CD8-positive, alpha-beta memory T cell (primary cell): ENCODE data around the gene LRRC8B. TPM values are rescaled to one million over a fixed set of nuclear protein-coding genes. Genes with fewer than 3 reads are reported as not detected.

Source experiments
- CTCF ChIA-PET: fragments of 350-600 bp; sonication (Branson Sonifier 250); formaldehyde crosslinking; loops from one replicate; lab custom pipeline; 2021; ENCODE audit warnings: antibody characterized with exemption; lab: Charles Lee
- POLR2A ChIA-PET: fragments of 350-600 bp; sonication (Branson Sonifier 250); formaldehyde crosslinking; loops from one replicate; lab custom pipeline; 2021; ENCODE audit warnings: antibody characterized with exemption; lab: Charles Lee
- DNase-seq, 5 donors: peaks; one replicate each; pipeline versions ENCODE4 v3.0.0 to v3.0.0-alpha.2; 2020 to 2022; ENCODE audit warnings: mixed read lengths in 1 of 5
- H3K27ac ChIP-seq: one replicate; pipeline ENCODE4 v1.7.0; 2013; ENCODE audit warnings: low read depth, mild to moderate bottlenecking, low read length, moderate library complexity
- H3K27me3 ChIP-seq: 2 replicates; pipeline ENCODE4 v1.7.0; 2013; ENCODE audit warnings: low read length, mild to moderate bottlenecking; ENCODE audit not compliant: insufficient read depth, poor library complexity, severe bottlenecking
- H3K36me3 ChIP-seq: 2 replicates; pipeline ENCODE4 v1.7.0; 2013; ENCODE audit warnings: mild to moderate bottlenecking, low read length, moderate library complexity; ENCODE audit not compliant: insufficient read depth
- H3K4me1 ChIP-seq: 2 replicates; pipeline ENCODE4 v1.7.0; 2013; ENCODE audit warnings: mild to moderate bottlenecking, low read length, moderate library complexity; ENCODE audit not compliant: insufficient read depth
- H3K4me3 ChIP-seq: 2 replicates; pipeline ENCODE4 v1.7.0; 2013; ENCODE audit warnings: mild to moderate bottlenecking, low read length
- H3K9me3 ChIP-seq: 2 replicates; pipeline ENCODE4 v1.7.0; 2013; ENCODE audit warnings: mild to moderate bottlenecking, low read length
- H3K27ac Mint-ChIP-seq, 8 donors: one replicate each; pipeline ENCODE4 v1.8.0; 2020 to 2021; ENCODE audit warnings: mixed read lengths in 8 of 8, mild to moderate bottlenecking in 6 of 8, inconsistent platforms in 3 of 8, moderate library complexity in 3 of 8
- H3K27me3 Mint-ChIP-seq, 2 donors: one replicate each; pipeline ENCODE4 v1.8.0; 2020 to 2021; ENCODE audit warnings: mixed read lengths in 2 of 2, mild to moderate bottlenecking in 1 of 2, moderate library complexity in 1 of 2
- H3K36me3 Mint-ChIP-seq, 3 donors: one replicate each; pipeline ENCODE4 v1.8.0; 2020 to 2021; ENCODE audit warnings: mixed read lengths in 3 of 3, inconsistent platforms in 1 of 3, mild to moderate bottlenecking in 1 of 3
- H3K4me1 Mint-ChIP-seq, 3 donors: one replicate each; pipeline ENCODE4 v1.8.0; 2020 to 2021; ENCODE audit warnings: mixed read lengths in 3 of 3, inconsistent platforms in 1 of 3, mild to moderate bottlenecking in 1 of 3
- H3K4me3 Mint-ChIP-seq, 7 donors: one replicate each; pipeline ENCODE4 v1.8.0; 2020 to 2021; ENCODE audit warnings: mixed read lengths in 7 of 7, mild to moderate bottlenecking in 6 of 7, moderate library complexity in 4 of 7, inconsistent platforms in 2 of 7
- H3K9me3 Mint-ChIP-seq, 5 donors: one replicate each; pipeline ENCODE4 v1.8.0; 2020 to 2022; ENCODE audit warnings: mixed read lengths in 5 of 5, mild to moderate bottlenecking in 3 of 5, moderate library complexity in 2 of 5, inconsistent platforms in 1 of 5
- polyA plus RNA-seq: library from polyadenylated mRNA; unstranded; fragments of 300-500 nt; fragmentation: Illumina TruSeq; gene quantifications from one replicate; pipeline ENCODE4 v1.2.3, GENCODE V29; 2021
- total RNA-seq, 2 experiments: library from RNA; stranded (reverse); gene quantifications; one replicate each; pipeline ENCODE4 v1.2.3, GENCODE V29; 2021

Gene LRRC8B
- total RNA-seq (10 to 100 TPM; 36.9 to 39.5 TPM), polyA plus RNA-seq (16.3 TPM)

GRCh38 chr1:89524369-89525168 is at the start of gene LRRC8B:
TSS of gene LRRC8B (plus strand) at chr1:89524829. CDS start at chr1:89582651, 57,822 bp downstream.
- no peaks in the 10 kb centered on the region for H3K9me3 ChIP-seq
- DNase-seq, result peak; percentile 80 to 91 (median 85)
- POLR2A ChIA-PET, result interaction anchor here (0.6 to 2.1 kb wide), 11 partner anchors 82 to 238 kb away, joined by 3 to 9 read pairs (median 3); partner anchors contain the start of gene LRRC8C
- CTCF ChIA-PET, result interaction anchor here (0.9 to 1.2 kb wide), 5 partner anchors 12 to 238 kb away, joined by 3 to 4 read pairs (median 3); partner anchors contain the start of gene LRRC8C
- peak within 1 kb of the TSS in 7 of 8 donors; percentile 91 to 98 (median 93) for H3K27ac Mint-ChIP-seq
- peak within 1 kb of the TSS; percentile 90 for H3K27ac ChIP-seq
- no peaks in the 10 kb centered on the region for H3K36me3 ChIP-seq
- H3K4me3 Mint-ChIP-seq, result peak within 1 kb of the TSS in 2 of 7 donors; percentile 86 to 93
- peak within 1 kb of the TSS; percentile 94 for H3K4me3 ChIP-seq
- no peaks in the 10 kb centered on the region for H3K9me3 Mint-ChIP-seq
- peaks cover 38% of the 10 kb centered on the region for H3K4me1 ChIP-seq
- H3K4me1 Mint-ChIP-seq, result peaks cover 12 to 16% (median 13%) of the 10 kb centered on the region in 3 donors
- H3K36me3 Mint-ChIP-seq, result peaks cover 0 to 12% (median 0%) of the 10 kb centered on the region in 3 donors
- H3K27me3 Mint-ChIP-seq, result no peaks in the 10 kb centered on the region
- H3K27me3 ChIP-seq, result no peaks in the 10 kb centered on the region

- peaks cover 4 to 18% (median 12%) of the 10 kb centered on the region in 5 donors for H3K9me3 Mint-ChIP-seq
- CTCF ChIA-PET, result interaction anchor here (1.1 to 1.3 kb wide), 3 partner anchors 8 to 491 kb away, joined by 3 to 4 read pairs (median 3); no protein-coding TSS in a partner anchor
Measured at GRCh38 chr1:89475269-89475668, 49.4 kb upstream of the LRRC8B start.

GRCh38 chr1:89476072-89476471 is 48.6 kb upstream of the LRRC8B start:
- H3K27me3 Mint-ChIP-seq, result peaks cover 0 to 3% of the 10 kb centered on the region in 2 donors
- peaks cover 4 to 22% (median 12%) of the 10 kb centered on the region in 5 donors for H3K9me3 Mint-ChIP-seq
- no peak overlapping the region for H3K4me3 Mint-ChIP-seq
- H3K4me3 ChIP-seq, result no peak overlapping the region
- no peaks in the 10 kb centered on the region for H3K9me3 ChIP-seq
- no peaks in the 10 kb centered on the region for H3K36me3 ChIP-seq
- H3K27ac Mint-ChIP-seq, result no peak overlapping the region
- H3K4me1 ChIP-seq, result no peaks in the 10 kb centered on the region
- H3K4me1 Mint-ChIP-seq, result peaks cover 0 to 9% (median 0%) of the 10 kb centered on the region in 3 donors
- H3K27me3 ChIP-seq, result no peaks in the 10 kb centered on the region
- H3K36me3 Mint-ChIP-seq, result peaks cover 1 to 35% (median 2%) of the 10 kb centered on the region in 3 donors
- H3K27ac ChIP-seq, result no peak overlapping the region
- no peak for DNase-seq
- ChIA-PET CTCF (no interaction called here), POLR2A (no interaction called here)

More at GRCh38 chr1:89475269-89475668, 49.4 kb upstream of the LRRC8B start:
- H3K27me3 Mint-ChIP-seq, result peaks cover 1 to 3% of the 10 kb centered on the region in 2 donors
- Histone ChIP-seq H3K4me1 (no peaks in the 10 kb centered on the region), H3K27me3 (no peaks in the 10 kb centered on the region), H3K27ac (no peak overlapping the region), H3K36me3 (no peaks in the 10 kb centered on the region), H3K9me3 (no peaks in the 10 kb centered on the region), H3K4me3 (no peak overlapping the region)
- no peak overlapping the region for H3K4me3 Mint-ChIP-seq
- H3K27ac Mint-ChIP-seq, result no peak overlapping the region
- peaks cover 0 to 9% (median 0%) of the 10 kb centered on the region in 3 donors for H3K4me1 Mint-ChIP-seq
- no peak for DNase-seq
- POLR2A ChIA-PET, result no interaction called here
- peaks cover 1 to 35% (median 2%) of the 10 kb centered on the region in 3 donors for H3K36me3 Mint-ChIP-seq

GRCh38 chr1:89483010-89483756 is 41.4 kb upstream of the LRRC8B start:
- no peaks in the 10 kb centered on the region for H3K4me1 ChIP-seq
- peak; percentile 54 to 78 (median 59) for DNase-seq
- no peaks in the 10 kb centered on the region for H3K9me3 ChIP-seq
- Mint-ChIP-seq H3K27ac (no peak overlapping the region), H3K4me3 (no peak overlapping the region), H3K27me3 (peaks cover 2 to 4% of the 10 kb centered on the region in 2 donors), H3K4me1 (peaks cover 4 to 14% (median 13%) of the 10 kb centered on the region in 3 donors), H3K9me3 (peaks cover 0 to 14% (median 5%) of the 10 kb centered on the region in 5 donors), H3K36me3 (peaks cover 0 to 15% (median 0%) of the 10 kb centered on the region in 3 donors)
- H3K27ac ChIP-seq, result no peak overlapping the region
- H3K4me3 ChIP-seq, result no peak overlapping the region
- POLR2A ChIA-PET, result interaction anchor here (0.8 to 1.7 kb wide), 4 partner anchors 98 to 284 kb away, joined by 3 to 5 read pairs (median 4); no protein-coding TSS in a partner anchor
- CTCF ChIA-PET, result interaction anchor here (0.6 to 6.0 kb wide), 19 partner anchors 9 to 379 kb away, joined by 3 to 41 read pairs (median 4); no protein-coding TSS in a partner anchor
- H3K27me3 ChIP-seq, result no peaks in the 10 kb centered on the region
- H3K36me3 ChIP-seq, result no peaks in the 10 kb centered on the region

GRCh38 chr1:89483757-89484077 is 40.9 kb upstream of the LRRC8B start:
- H3K4me3 ChIP-seq, result no peak overlapping the region
- Mint-ChIP-seq H3K4me1 (peaks cover 4 to 19% (median 15%) of the 10 kb centered on the region in 3 donors), H3K4me3 (no peak overlapping the region), H3K27ac (no peak overlapping the region), H3K9me3 (peaks cover 0 to 14% (median 5%) of the 10 kb centered on the region in 5 donors), H3K36me3 (peaks cover 0 to 15% (median 0%) of the 10 kb centered on the region in 3 donors), H3K27me3 (peaks cover 2 to 4% of the 10 kb centered on the region in 2 donors)
- no peaks in the 10 kb centered on the region for H3K36me3 ChIP-seq
- H3K9me3 ChIP-seq, result no peaks in the 10 kb centered on the region
- no peaks in the 10 kb centered on the region for H3K27me3 ChIP-seq
- DNase-seq, result no peak
- CTCF ChIA-PET, result interaction anchor here (0.6 to 6.0 kb wide), 18 partner anchors 9 to 380 kb away, joined by 3 to 41 read pairs (median 4); no protein-coding TSS in a partner anchor
- no peak overlapping the region for H3K27ac ChIP-seq
- H3K4me1 ChIP-seq, result no peaks in the 10 kb centered on the region
- POLR2A ChIA-PET, result interaction anchor here (0.8 to 1.7 kb wide), 4 partner anchors 97 to 284 kb away, joined by 3 to 5 read pairs (median 4); no protein-coding TSS in a partner anchor

- POLR2A ChIA-PET, result interaction anchor here (0.8 to 1.7 kb wide), 3 partner anchors 97 to 283 kb away, joined by 3 to 4 read pairs (median 3); no protein-coding TSS in a partner anchor
- CTCF ChIA-PET, result interaction anchor here (0.6 to 6.0 kb wide), 18 partner anchors 10 to 380 kb away, joined by 3 to 41 read pairs (median 3); no protein-coding TSS in a partner anchor
Measured at GRCh38 chr1:89484092-89485038, 40.3 kb upstream of the LRRC8B start.

More at GRCh38 chr1:89484092-89485038, 40.3 kb upstream of the LRRC8B start:
- Histone ChIP-seq H3K27ac (no peak overlapping the region), H3K9me3 (no peaks in the 10 kb centered on the region), H3K4me3 (no peak overlapping the region), H3K36me3 (no peaks in the 10 kb centered on the region), H3K27me3 (no peaks in the 10 kb centered on the region), H3K4me1 (no peaks in the 10 kb centered on the region)
- no peak for DNase-seq
- Mint-ChIP-seq H3K4me1 (peaks cover 4 to 19% (median 15%) of the 10 kb centered on the region in 3 donors), H3K4me3 (no peak overlapping the region), H3K9me3 (peaks cover 0 to 14% (median 5%) of the 10 kb centered on the region in 5 donors), H3K27me3 (peaks cover 2 to 4% of the 10 kb centered on the region in 2 donors), H3K27ac (no peak overlapping the region), H3K36me3 (peaks cover 0 to 14% (median 0%) of the 10 kb centered on the region in 3 donors)
